Measurements from ENCODE around the gene PBX4. TPM values are rescaled to one million over a fixed set of nuclear protein-coding genes. Genes with fewer than 3 reads are reported as not detected.

PBX4 gene
- total RNA-seq, 4 donors from 2014 or later = 0.42 to 4.5 (median 0.68) TPM

DNA sequence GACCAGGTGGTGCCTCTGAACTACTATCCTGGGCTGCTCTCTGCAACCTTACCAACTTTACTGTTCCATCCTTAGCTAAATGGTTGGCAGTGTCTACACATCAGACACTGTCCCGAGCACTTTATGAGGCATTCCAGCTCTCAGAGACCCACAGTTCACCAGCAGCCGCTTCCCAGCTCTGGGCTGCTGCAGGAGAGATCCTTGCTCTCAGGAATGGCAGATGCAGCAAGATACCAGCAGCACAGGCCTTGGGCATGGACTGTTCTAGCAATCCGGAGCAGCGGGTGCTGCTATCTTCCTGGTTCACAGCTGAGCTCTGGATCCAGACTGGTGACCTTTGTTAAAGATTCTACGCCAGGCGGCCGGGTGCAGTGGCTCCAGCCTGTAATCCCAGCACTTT is 12.9 kb upstream of the PBX4 start:
- Histone ChIP-seq H3K36me3 (peaks cover 0 to 32% of the 10 kb centered on the region in 2 donors), H3K4me1 (peaks cover 0 to 19% (median 13%) of the 10 kb centered on the region in 3 donors), H3K27ac (no peak overlapping the region), H3K27me3 (peaks cover 26% of the 10 kb centered on the region), H3K4me3 (no peak overlapping the region), H3K9me3 (no peaks in the 10 kb centered on the region)
- WGBS, 2 donors (ENCODE audit: low coverage in 1 of 2) = 71 to 87% methylated on average over 1 to 3 of the region's 7 CpGs
- TF ChIP-seq EP300 (IDR thresholded peaks at IDR 0.05) (no peak), POLR2AphosphoS5 (IDR thresholded peaks at IDR 0.05) (no peak), POLR2A (IDR thresholded peaks at IDR 0.05) (no peak)
- TF ChIP-seq, protein P1, sequence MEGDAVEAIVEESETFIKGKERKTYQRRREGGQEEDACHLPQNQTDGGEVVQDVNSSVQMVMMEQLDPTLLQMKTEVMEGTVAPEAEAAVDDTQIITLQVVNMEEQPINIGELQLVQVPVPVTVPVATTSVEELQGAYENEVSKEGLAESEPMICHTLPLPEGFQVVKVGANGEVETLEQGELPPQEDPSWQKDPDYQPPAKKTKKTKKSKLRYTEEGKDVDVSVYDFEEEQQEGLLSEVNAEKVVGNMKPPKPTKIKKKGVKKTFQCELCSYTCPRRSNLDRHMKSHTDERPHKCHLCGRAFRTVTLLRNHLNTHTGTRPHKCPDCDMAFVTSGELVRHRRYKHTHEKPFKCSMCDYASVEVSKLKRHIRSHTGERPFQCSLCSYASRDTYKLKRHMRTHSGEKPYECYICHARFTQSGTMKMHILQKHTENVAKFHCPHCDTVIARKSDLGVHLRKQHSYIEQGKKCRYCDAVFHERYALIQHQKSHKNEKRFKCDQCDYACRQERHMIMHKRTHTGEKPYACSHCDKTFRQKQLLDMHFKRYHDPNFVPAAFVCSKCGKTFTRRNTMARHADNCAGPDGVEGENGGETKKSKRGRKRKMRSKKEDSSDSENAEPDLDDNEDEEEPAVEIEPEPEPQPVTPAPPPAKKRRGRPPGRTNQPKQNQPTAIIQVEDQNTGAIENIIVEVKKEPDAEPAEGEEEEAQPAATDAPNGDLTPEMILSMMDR (IDR thresholded peaks at IDR 0.05) = no peak
- no peak for ATAC-seq

- H3K9me3 ChIP-seq = no peaks in the 10 kb centered on the region
These were observed 11.9 kb upstream of the PBX4 start for GRCh38 chr19:19630426-19630825.

DNA sequence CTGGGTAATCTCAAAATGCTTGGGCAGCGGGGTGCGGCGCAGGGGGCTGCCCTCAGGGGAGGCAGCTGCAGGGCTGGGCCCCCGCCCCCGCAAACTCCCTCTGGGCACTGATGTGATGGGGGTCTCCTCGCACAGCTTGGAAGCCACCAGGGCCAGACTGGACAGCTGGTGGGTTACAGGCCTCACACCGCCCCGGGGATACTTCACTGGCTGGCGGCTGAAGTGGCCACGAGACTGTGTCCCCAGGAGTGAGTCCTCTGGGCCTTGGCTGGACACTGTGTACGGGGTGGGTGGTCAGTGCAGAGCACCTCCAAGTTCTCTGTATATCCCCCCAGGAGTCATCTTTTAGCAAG is 11.6 kb upstream of the PBX4 start:
- TF ChIP-seq POLR2A (IDR thresholded peaks at IDR 0.05) (no peak), POLR2AphosphoS5 (IDR thresholded peaks at IDR 0.05) (no peak), EP300 (IDR thresholded peaks at IDR 0.05) (no peak)
- TF ChIP-seq, protein P1 (IDR thresholded peaks at IDR 0.05) = no peak
- H3K4me3 ChIP-seq = no peak overlapping the region
- H3K27me3 ChIP-seq = peaks cover 30% of the 10 kb centered on the region
- no peak for ATAC-seq
- 87% methylated on average over 3 of the region's 11 CpGs; no CpG with 5 or more reads in 1 of the 2 donors for WGBS, 2 donors (ENCODE audit: low coverage in 1 of 2)
- H3K36me3 ChIP-seq = peaks cover 0 to 19% of the 10 kb centered on the region in 2 donors
- H3K27ac ChIP-seq = no peak overlapping the region
- peaks cover 0 to 19% (median 13%) of the 10 kb centered on the region in 3 donors for H3K4me1 ChIP-seq
- no peaks in the 10 kb centered on the region for H3K9me3 ChIP-seq

More at GRCh38 chr19:19630426-19630825, 11.9 kb upstream of the PBX4 start:
- Histone ChIP-seq H3K27me3 (peaks cover 30% of the 10 kb centered on the region), H3K4me1 (peaks cover 0 to 19% (median 13%) of the 10 kb centered on the region in 3 donors), H3K4me3 (no peak overlapping the region), H3K27ac (no peak overlapping the region), H3K36me3 (peaks cover 0 to 23% of the 10 kb centered on the region in 2 donors)
- 100% methylated on average over 1 of the region's 2 CpGs; no CpG with 5 or more reads in 1 of the 2 donors for WGBS, 2 donors (ENCODE audit: low coverage in 1 of 2)
- TF ChIP-seq POLR2AphosphoS5 (IDR thresholded peaks at IDR 0.05) (no peak), POLR2A (IDR thresholded peaks at IDR 0.05) (no peak), EP300 (IDR thresholded peaks at IDR 0.05) (no peak)
- TF ChIP-seq, protein P1 (IDR thresholded peaks at IDR 0.05) = no peak
- ATAC-seq = no peak

DNA sequence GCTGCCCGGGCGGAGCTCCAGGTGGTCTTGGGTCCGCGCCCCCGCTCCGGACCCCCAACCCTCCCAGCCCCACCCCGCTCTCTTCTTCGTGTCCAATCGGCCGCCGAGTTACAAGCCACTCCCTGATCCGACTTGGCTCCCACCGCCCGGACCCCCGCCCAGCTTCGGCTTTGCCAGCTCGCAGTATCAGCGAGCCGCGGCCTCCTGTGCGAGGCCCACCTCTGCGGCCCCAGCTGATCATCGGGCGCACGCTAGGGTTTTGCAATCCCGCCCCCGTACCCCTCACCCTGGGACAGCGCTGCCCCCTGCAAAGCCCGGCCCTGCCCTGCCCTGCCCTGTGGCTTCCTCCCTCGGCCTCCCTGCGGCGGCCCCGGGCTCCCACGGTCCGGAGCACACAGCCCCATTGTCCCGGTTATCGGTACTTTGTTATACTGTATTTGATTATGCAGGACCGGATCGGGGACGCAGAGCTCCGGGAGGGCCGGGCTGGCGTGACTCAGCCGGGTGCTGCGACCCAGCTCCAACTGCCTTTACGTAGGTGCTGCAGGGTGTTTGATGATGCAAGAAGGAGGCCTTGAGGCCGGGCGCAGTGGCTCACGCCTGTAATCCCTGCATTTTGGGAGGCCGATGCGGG is 10.1 kb upstream of the PBX4 start:
- peak overlapping the region in 1 of 2 donors; percentile 55 for H3K4me3 ChIP-seq
- no CpG with 5 or more reads among the region's 51 CpGs for WGBS, 2 donors (ENCODE audit: low coverage in 1 of 2)
- H3K9me3 ChIP-seq = no peaks in the 10 kb centered on the region
- peaks cover 0 to 19% (median 13%) of the 10 kb centered on the region in 3 donors for H3K4me1 ChIP-seq
- TF ChIP-seq POLR2A (IDR thresholded peaks at IDR 0.05) = no peak
- peaks cover 30% of the 10 kb centered on the region for H3K27me3 ChIP-seq
- peaks cover 0 to 5% of the 10 kb centered on the region in 2 donors for H3K36me3 ChIP-seq
- ATAC-seq = no peak
- peak overlapping the region in 1 of 4 donors; percentile 22 for H3K27ac ChIP-seq

DNA sequence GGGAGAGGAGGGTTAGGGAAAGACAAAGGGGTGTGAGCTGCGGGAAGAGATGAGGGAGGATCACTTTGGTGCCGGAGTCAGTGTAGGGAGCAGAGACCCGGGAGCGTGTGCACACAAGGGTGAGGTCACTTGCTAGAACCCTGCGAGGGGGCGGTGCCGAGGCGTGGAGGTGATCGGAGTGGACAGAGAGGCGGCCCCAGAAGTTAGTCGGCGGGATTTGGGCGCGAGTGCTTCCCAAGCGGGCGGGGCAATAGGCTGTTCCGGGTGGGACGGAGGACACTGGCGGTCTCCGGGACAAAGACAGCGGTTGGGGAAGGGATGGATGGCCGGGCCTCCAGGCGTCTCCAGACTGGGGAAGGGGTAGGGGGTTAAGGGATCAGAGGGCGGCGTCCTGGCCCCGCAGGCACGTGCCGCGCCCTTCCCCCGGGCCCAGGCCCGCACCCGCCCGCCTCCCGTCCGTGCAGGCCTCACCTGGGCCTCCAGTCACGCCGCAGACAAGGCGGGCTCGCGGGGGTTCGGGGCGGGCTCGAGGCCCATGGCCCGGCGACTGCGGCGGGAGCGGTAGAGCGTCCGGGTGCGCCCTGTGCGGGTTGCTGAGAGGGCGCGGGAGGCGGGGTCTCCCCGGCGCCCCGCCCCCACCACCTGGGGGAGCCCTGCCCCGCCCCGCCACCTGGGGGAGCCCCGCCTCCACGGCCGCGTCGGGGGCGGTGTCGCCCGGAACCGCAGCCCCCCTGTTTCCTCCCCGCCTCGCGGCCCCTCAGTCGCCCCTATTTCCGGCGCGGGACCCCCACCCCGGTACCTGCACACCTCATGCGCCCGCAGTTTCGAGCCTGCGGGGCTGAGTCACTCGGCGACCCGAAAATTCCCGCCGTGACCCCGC is 9.4 kb upstream of the PBX4 start, which contains the start of gene LPAR2:
TSS of gene LPAR2 (minus strand) at position 600 of the 880 bp plus-strand sequence. CDS start 945 bp downstream, outside the sequence.
- WGBS, 2 donors (ENCODE audit: low coverage in 1 of 2) = 1 to 18% methylated on average over 4 to 20 of the region's 87 CpGs
- Histone ChIP-seq H3K27me3 (peaks cover 30% of the 10 kb centered on the region), H3K4me1 (peaks cover 0 to 19% (median 13%) of the 10 kb centered on the region in 3 donors), H3K9me3 (no peaks in the 10 kb centered on the region), H3K4me3 (peak within 1 kb of the TSS in 1 of 2 donors; percentile 55), H3K27ac (peak within 1 kb of the TSS in 1 of 4 donors; percentile 22), H3K36me3 (no peaks in the 10 kb centered on the region)
- no peak for TF ChIP-seq POLR2A (IDR thresholded peaks at IDR 0.05)
- no peak for TF ChIP-seq POLR2AphosphoS5 (IDR thresholded peaks at IDR 0.05)
- TF ChIP-seq, protein P1 (IDR thresholded peaks at IDR 0.05) = no peak
- no peak for TF ChIP-seq EP300 (IDR thresholded peaks at IDR 0.05)
- ATAC-seq = peak; percentile 25

All from gastroesophageal sphincter (tissue), 4 donors.